ENCODE measurements around the gene IGSF11. TPM values are rescaled to one million over a fixed set of nuclear protein-coding genes. Genes with fewer than 3 reads are reported as not detected.

IGSF11 gene
- total RNA-seq, 1 donor from 2014 or later, result 2.7 TPM

DNA sequence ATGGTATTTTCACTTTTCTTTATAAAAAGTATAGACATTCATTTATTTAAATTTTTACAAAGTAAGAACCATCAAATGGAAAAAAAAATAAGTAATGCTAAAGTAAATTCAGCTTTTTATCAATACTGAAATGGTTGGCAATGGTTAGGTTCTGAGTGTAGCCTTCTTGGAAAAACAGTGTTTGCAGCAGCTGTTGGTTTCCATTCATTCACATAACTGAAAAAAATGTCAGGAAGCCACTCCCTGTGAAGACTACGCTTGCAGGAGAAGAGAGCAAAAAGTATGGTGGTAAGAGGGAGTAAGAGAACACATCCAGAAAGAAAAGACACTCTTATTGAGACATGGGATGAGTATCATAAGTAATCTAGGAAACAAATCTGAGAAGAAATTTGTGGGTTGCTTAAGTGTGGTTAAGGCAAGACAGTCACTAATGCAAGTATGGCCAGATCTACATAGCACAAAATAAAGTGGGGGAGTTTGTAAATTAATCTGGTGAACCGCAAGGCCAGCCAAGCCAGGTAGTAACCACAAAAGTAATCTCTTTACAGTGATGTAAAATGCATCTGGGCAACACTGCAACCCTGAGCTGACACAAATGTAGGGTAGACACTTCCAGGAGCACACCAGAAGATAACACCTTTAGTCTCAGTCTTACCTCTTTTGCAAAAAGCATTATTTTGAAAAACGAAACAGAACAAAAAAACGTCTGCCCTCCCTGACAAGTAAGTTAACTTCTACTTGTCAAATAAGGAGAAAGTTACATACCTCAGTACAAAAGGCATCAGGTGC, 133.7 kb downstream of the IGSF11 start:
- no peak overlapping the region for H2AFZ ChIP-seq (replicated peaks)
- Mint-ChIP-seq H3K4me3 (no peak overlapping the region), H3K27ac (no peak overlapping the region), H3K27me3 (ENCODE audit: insufficient read depth, low read depth) (no peaks in the 10 kb centered on the region), H3K4me1 (no peaks in the 10 kb centered on the region), H3K9me3 (no peaks in the 10 kb centered on the region), H3K36me3 (no peaks in the 10 kb centered on the region)
- peaks cover 7% of the 10 kb centered on the region for H3K4me1 ChIP-seq
- H3F3A ChIP-seq (ENCODE audit: low read depth), result no peaks in the 10 kb centered on the region
- no peak overlapping the region for H3K9ac ChIP-seq
- no peaks in the 10 kb centered on the region for H3K27me3 ChIP-seq
- no peak overlapping the region for H3K27ac ChIP-seq
- no peaks in the 10 kb centered on the region for H3K9me3 ChIP-seq (ENCODE audit: low read depth)
- no peaks in the 10 kb centered on the region for H4K20me1 ChIP-seq (ENCODE audit: low read depth)
- no peak overlapping the region for H3K4me3 ChIP-seq
- H3K36me3 ChIP-seq, result no peaks in the 10 kb centered on the region
- no peak for TF ChIP-seq EZH2 (IDR thresholded peaks at IDR 0.05)
- no peak for TF ChIP-seq EZH2phosphoT487 (IDR thresholded peaks at IDR 0.05)
- TF ChIP-seq, protein P1, sequence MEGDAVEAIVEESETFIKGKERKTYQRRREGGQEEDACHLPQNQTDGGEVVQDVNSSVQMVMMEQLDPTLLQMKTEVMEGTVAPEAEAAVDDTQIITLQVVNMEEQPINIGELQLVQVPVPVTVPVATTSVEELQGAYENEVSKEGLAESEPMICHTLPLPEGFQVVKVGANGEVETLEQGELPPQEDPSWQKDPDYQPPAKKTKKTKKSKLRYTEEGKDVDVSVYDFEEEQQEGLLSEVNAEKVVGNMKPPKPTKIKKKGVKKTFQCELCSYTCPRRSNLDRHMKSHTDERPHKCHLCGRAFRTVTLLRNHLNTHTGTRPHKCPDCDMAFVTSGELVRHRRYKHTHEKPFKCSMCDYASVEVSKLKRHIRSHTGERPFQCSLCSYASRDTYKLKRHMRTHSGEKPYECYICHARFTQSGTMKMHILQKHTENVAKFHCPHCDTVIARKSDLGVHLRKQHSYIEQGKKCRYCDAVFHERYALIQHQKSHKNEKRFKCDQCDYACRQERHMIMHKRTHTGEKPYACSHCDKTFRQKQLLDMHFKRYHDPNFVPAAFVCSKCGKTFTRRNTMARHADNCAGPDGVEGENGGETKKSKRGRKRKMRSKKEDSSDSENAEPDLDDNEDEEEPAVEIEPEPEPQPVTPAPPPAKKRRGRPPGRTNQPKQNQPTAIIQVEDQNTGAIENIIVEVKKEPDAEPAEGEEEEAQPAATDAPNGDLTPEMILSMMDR (IDR thresholded peaks at IDR 0.05), result no peak
- no peak for DNase-seq (ENCODE audit: low spot score)
- no peak overlapping the region for H3K4me2 ChIP-seq
- no peaks in the 10 kb centered on the region for H3K79me2 ChIP-seq (ENCODE audit: low read depth)

DNA sequence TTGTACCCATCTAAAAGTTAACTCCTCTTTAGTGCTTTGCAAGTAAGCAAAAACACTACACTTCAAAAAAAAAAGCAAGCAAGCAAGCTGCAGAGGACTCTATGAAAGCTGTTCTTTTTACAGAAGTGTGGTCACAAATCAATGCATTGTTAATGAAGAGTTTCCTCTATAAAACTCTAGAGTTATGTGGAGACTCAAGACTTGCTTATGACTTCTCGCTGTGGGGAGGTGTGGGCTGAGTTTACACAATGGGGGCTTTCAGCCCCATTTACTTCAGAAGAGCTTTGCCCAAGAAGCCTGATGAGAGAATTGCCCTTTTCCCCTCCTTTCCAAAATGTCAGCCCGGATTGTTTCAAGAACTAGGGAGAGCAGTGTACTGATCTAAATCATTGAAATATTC, 144.4 kb downstream of the IGSF11 start:
- Mint-ChIP-seq H3K27ac (no peak overlapping the region), H3K4me1 (peaks cover 3% of the 10 kb centered on the region), H3K36me3 (no peaks in the 10 kb centered on the region), H3K4me3 (no peak overlapping the region), H3K9me3 (no peaks in the 10 kb centered on the region), H3K27me3 (ENCODE audit: insufficient read depth, low read depth) (peaks cover 2% of the 10 kb centered on the region)
- no peak for TF ChIP-seq EZH2 (IDR thresholded peaks at IDR 0.05)
- no peak for TF ChIP-seq EZH2phosphoT487 (IDR thresholded peaks at IDR 0.05)
- TF ChIP-seq, protein P1 (IDR thresholded peaks at IDR 0.05), result no peak
- H3K79me2 ChIP-seq (ENCODE audit: low read depth), result no peaks in the 10 kb centered on the region
- no peaks in the 10 kb centered on the region for H3K9me3 ChIP-seq (ENCODE audit: low read depth)
- no peaks in the 10 kb centered on the region for H3K27me3 ChIP-seq
- no peak overlapping the region for H3K9ac ChIP-seq
- H3K4me2 ChIP-seq, result no peak overlapping the region
- H4K20me1 ChIP-seq (ENCODE audit: low read depth), result no peaks in the 10 kb centered on the region
- no peak overlapping the region for H3K4me3 ChIP-seq
- DNase-seq (ENCODE audit: low spot score), result no peak
- H3K4me1 ChIP-seq, result peaks cover 5% of the 10 kb centered on the region
- H3K27ac ChIP-seq, result no peak overlapping the region
- H3K36me3 ChIP-seq, result no peaks in the 10 kb centered on the region
- peak overlapping the region; percentile 62 for H2AFZ ChIP-seq (replicated peaks)
- H3F3A ChIP-seq (ENCODE audit: low read depth), result no peaks in the 10 kb centered on the region

DNA sequence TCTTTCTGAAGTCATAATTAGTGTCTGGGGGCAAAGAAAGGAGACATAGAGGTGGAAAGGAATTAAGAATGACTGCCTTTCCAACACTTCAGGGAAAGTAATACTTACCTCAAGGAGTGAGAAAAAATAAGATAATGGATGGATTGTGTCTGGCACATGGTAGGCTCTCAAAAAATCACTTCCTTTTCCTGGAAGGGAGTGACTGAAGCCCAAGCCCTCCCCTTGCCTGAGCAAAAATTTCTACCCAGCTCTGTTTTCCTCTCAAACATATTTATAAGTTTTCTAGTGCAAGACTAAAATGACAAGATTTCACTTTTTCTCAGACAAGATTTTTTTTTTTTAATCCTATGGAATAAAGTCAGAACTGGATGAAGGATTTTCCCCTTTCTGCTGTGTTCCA, 145.0 kb downstream of the IGSF11 start:
- H3K4me3 Mint-ChIP-seq, result no peak overlapping the region
- Histone ChIP-seq H3K9me3 (ENCODE audit: low read depth) (no peaks in the 10 kb centered on the region), H4K20me1 (ENCODE audit: low read depth) (no peaks in the 10 kb centered on the region), H2AFZ (replicated peaks) (no peak overlapping the region), H3K4me2 (no peak overlapping the region), H3F3A (ENCODE audit: low read depth) (no peaks in the 10 kb centered on the region), H3K36me3 (no peaks in the 10 kb centered on the region), H3K79me2 (ENCODE audit: low read depth) (no peaks in the 10 kb centered on the region), H3K4me1 (peaks cover 5% of the 10 kb centered on the region), H3K4me3 (no peak overlapping the region), H3K27me3 (no peaks in the 10 kb centered on the region), H3K27ac (no peak overlapping the region), H3K9ac (no peak overlapping the region)
- H3K27ac Mint-ChIP-seq, result no peak overlapping the region
- TF ChIP-seq, protein P1 (IDR thresholded peaks at IDR 0.05), result no peak
- TF ChIP-seq EZH2 (IDR thresholded peaks at IDR 0.05), result no peak
- no peaks in the 10 kb centered on the region for H3K9me3 Mint-ChIP-seq
- no peak for DNase-seq (ENCODE audit: low spot score)
- no peaks in the 10 kb centered on the region for H3K36me3 Mint-ChIP-seq
- H3K27me3 Mint-ChIP-seq (ENCODE audit: insufficient read depth, low read depth), result peaks cover 2% of the 10 kb centered on the region
- H3K4me1 Mint-ChIP-seq, result peaks cover 3% of the 10 kb centered on the region
